ENCODE measurements around the gene RBFA.

The RBFA gene

DNA sequence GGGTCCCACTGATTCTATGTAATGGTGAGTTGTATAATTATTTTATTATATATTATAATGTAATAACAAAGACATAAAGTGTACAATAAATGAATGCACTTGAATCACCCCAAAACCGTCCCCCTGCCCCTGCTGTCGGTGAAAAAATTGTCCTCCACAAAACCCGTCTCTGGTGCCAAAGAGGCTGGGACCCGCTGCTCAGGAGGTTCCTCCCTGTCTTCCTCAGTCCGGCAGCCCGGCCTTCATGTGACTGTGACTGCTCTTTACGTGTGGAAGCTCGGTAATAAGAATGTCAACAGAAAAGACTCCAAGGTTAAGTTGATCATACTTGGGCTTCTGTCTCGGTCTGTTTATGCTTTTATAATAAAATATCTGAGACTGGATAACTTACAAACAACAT, 42.1 kb downstream of the RBFA start:
- no peak for DNase-seq

DNA sequence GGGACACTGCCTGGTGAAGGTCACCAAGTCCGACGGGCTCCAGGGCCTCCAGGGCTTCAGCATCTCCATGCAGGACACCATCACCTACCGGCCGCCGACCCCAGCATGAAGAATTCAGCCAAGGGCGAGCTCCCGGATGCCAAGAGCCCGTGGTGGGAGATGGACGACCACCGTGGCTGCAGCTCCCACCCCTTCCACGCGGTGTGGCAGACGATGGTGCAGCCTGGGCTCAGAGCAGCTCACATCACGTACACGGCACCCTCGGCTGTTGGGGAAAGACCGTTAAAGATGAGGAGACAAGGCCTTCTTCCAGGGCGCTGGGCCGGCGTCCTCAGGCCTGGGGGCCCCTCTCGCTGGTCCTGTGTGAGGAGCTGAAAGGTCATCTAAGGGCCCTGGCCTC, 43.6 kb downstream of the RBFA start:
- no peak for DNase-seq
